Measurements from ENCODE around the gene ENPP6.

- TF ChIP-seq POLR2AphosphoS5 (IDR thresholded peaks at IDR 0.05; ENCODE audit: borderline replicate concordance, low read depth, low read length) (no peak; the same call in 1 of the 2 replicates), EZH2 (IDR thresholded peaks at IDR 0.05) (no peak)
These were observed 69.6 kb downstream of the ENPP6 start for GRCh38 chr4:184147858-184148737.

Data from SK-N-MC (cell line).